Muscle layer of colon (tissue), 2 donors: Measurements from ENCODE around the gene ADAMTSL5.
A peak's percentile ranks its signal among the peaks of the same experiment; 100 is the strongest.

ENCODE experiments used
- H3K27ac ChIP-seq: one replicate; pipeline ENCODE4 v1.7.0; 2013; ENCODE audit warnings: low read depth, mild to moderate bottlenecking, low read length, moderate library complexity
- H3K27me3 ChIP-seq, 2 donors: one replicate each; pipeline ENCODE4 v1.7.0; 2013; ENCODE audit warnings: low read length in 2 of 2, mild to moderate bottlenecking in 2 of 2; ENCODE audit not compliant: insufficient read depth in 2 of 2, control insufficient read depth in 1 of 2
- H3K36me3 ChIP-seq: one replicate; pipeline ENCODE4 v1.7.0; 2013; ENCODE audit warnings: mild to moderate bottlenecking, low read length; ENCODE audit not compliant: insufficient read depth
- H3K4me1 ChIP-seq: one replicate; pipeline ENCODE4 v1.7.0; 2013; ENCODE audit warnings: mild to moderate bottlenecking, low read length; ENCODE audit not compliant: insufficient read depth
- H3K4me3 ChIP-seq, 2 donors: one replicate each; pipeline ENCODE4 v1.7.0; 2013; ENCODE audit warnings: low read length in 2 of 2, low read depth in 1 of 2, mild to moderate bottlenecking in 1 of 2, moderate library complexity in 1 of 2
- H3K9ac ChIP-seq: one replicate; pipeline ENCODE4 v1.7.0; 2013; ENCODE audit warnings: low read length
- H3K9me3 ChIP-seq: one replicate; pipeline ENCODE4 v1.7.0; 2013; ENCODE audit warnings: mild to moderate bottlenecking, low read length
- donor health status: abdominal sarcoma.
- donor health status: Adenocarcinoma of cecum.

ADAMTSL5 gene

GRCh38 chr19:1509602-1510441, 3.0 kb downstream of the ADAMTSL5 start:
- Histone ChIP-seq H3K9me3 (no peaks in the 10 kb centered on the region), H3K27ac (no peak overlapping the region), H3K36me3 (no peaks in the 10 kb centered on the region), H3K9ac (no peak overlapping the region), H3K4me3 (no peak overlapping the region), H3K4me1 (peaks cover 5% of the 10 kb centered on the region), H3K27me3 (peaks cover 0 to 62% of the 10 kb centered on the region in 2 donors)

DNA sequence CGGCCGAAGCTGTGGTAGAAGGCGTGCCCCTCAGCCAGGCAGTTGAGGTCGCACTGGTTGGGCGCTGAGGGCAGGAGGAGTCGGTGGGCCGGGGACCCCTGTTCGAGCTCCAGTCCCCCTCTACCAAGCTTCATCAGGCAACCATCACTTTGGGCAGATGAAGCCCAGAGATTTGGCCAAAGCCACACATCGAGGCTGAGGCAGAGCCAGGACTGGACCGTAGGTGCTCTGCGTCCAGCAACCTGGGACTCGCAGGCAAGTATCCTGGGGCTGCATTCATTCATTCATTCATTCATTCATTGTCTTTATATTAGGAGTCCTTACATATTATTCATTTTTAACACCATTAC, 4.3 kb downstream of the ADAMTSL5 start:
- Histone ChIP-seq H3K4me3 (no peak overlapping the region), H3K36me3 (no peaks in the 10 kb centered on the region), H3K27me3 (peaks cover 0 to 57% of the 10 kb centered on the region in 2 donors), H3K9me3 (no peaks in the 10 kb centered on the region), H3K9ac (no peak overlapping the region), H3K4me1 (peaks cover 5% of the 10 kb centered on the region), H3K27ac (no peak overlapping the region)

- peaks cover 5% of the 10 kb centered on the region for H3K4me1 ChIP-seq
- peak overlapping the region; percentile 31 to 68 for H3K4me3 ChIP-seq
- H3K9me3 ChIP-seq = no peaks in the 10 kb centered on the region
- peaks cover 0 to 59% of the 10 kb centered on the region in 2 donors for H3K27me3 ChIP-seq
- H3K27ac ChIP-seq = no peak overlapping the region
- H3K9ac ChIP-seq = no peak overlapping the region
- no peaks in the 10 kb centered on the region for H3K36me3 ChIP-seq
Measured at GRCh38 chr19:1507763-1508506, 4.9 kb downstream of the ADAMTSL5 start.

DNA sequence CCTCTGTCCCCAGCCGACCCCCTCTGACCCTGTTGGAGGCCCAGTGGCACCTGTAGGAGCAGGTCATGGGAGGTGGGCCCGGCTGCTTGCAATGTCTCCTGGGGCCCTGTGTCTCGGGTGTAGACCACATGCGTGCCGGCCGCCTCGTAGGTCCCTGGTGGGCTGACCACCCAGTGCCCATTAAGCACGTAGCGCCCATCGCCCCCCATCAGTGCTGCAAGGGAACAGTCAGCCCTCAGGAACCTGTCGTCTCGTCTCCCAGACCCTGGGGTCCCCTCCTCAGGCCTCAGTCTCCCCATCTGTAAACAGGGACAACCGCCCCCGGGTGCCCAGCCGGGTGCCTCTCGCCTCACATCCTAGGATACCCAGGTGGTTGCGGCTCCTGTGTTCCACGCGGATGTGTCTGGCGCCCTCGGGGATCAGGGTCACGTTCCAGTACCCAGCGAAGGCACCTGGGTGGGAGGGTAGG, 5.6 kb downstream of the ADAMTSL5 start:
- H3K27ac ChIP-seq = no peak overlapping the region
- H3K27me3 ChIP-seq = peaks cover 0 to 56% of the 10 kb centered on the region in 2 donors
- H3K4me3 ChIP-seq = peak overlapping the region; percentile 31 to 68
- no peaks in the 10 kb centered on the region for H3K36me3 ChIP-seq
- H3K9ac ChIP-seq = no peak overlapping the region
- H3K4me1 ChIP-seq = peaks cover 5% of the 10 kb centered on the region
- H3K9me3 ChIP-seq = no peaks in the 10 kb centered on the region

DNA sequence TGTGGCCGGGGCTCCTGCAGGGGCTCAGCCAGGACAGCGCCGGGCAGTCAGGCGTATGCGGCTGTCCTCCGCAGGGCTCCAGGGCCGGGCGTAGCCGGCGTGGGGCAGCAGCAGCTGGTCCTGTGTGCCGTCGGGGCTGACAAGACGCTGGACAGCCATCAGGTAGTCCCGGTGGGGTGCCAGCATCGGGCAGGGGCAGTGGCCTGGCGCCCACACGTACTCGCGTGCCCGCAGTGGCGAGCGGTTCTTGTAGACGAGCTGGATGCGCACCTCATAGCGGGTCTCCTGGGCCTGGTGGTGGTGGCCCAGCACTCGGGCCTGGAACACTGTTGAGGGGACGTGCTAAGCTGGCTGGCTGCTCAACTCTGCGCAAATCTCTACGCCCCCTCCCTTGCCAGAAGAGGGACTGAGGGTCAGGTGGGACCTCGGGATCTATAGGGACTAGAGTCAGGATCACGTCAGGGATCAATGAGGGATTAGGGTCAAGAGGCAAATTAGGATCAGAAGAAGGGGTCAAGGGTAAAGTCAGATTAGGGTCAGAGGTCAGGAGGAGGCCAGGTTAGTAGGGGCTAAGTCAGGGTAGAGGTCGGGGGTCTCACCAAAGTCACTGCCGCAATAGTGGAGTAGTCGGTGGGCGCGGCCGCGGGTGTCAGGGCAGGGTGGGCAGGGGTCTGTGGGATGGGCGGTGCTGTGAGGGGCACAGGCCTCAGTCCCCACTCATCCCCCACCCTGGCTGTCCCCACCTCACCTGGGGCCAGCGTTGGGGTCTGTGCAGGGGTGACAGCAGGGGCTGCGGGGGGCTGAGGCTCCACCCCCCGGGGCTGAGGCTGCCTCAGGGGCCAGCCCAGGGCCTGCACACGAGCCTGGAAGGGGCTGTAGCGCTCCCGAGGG, 6.6 kb downstream of the ADAMTSL5 start:
- Histone ChIP-seq H3K27ac (no peak overlapping the region), H3K9ac (no peak overlapping the region), H3K9me3 (no peaks in the 10 kb centered on the region), H3K4me3 (no peak overlapping the region), H3K27me3 (peaks cover 0 to 46% of the 10 kb centered on the region in 2 donors), H3K36me3 (no peaks in the 10 kb centered on the region), H3K4me1 (peaks cover 5% of the 10 kb centered on the region)

- Histone ChIP-seq H3K4me1 (peaks cover 5% of the 10 kb centered on the region), H3K9ac (no peak overlapping the region), H3K27me3 (peaks cover 0 to 34% of the 10 kb centered on the region in 2 donors), H3K4me3 (no peak overlapping the region), H3K9me3 (no peaks in the 10 kb centered on the region), H3K36me3 (no peaks in the 10 kb centered on the region), H3K27ac (no peak overlapping the region)
Measured at GRCh38 chr19:1505012-1505411, 7.8 kb downstream of the ADAMTSL5 start.

DNA sequence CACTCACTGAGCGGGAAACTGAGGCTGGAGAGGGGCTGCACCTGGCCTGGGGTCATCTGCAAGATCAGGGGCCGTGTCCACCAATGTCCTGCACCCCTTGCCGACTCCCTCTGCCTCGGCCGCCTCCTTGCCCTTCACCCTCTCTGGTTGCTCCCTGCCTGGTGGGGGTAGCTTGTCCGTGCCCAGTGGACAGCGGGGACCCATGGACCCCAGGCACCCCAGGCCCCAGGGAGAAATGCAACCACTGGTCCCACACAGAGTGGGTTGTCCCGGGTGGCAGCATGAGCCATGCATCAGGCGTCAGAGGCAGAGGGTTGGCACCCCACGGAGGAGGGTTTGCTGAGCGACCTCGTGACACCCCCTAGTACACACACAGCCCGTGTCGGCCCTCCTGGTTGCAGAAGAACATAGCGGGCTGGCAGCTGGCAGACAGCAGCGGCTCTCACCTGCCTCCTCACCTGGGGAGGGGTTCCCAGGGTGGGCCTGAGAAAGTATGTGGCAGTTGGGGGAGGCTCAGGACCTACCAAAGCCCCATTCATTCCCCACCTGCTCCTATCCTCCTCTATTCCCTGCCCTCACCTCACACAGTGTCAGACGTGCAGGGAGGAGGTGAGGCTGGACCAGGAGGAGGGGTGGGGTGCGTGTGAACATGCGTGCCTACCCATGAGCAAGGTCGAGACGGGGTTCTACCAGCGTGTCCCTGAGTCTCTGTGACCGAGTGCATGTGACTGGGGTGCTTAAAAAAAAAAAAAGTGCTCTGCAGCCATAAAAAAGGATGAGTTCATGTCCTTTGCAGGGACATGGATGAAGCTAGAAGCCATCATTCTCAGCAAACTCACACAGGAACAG, 8.7 kb downstream of the ADAMTSL5 start:
- Histone ChIP-seq H3K36me3 (no peaks in the 10 kb centered on the region), H3K9ac (no peak overlapping the region), H3K27ac (no peak overlapping the region), H3K9me3 (no peaks in the 10 kb centered on the region), H3K4me1 (peaks cover 5% of the 10 kb centered on the region), H3K27me3 (peaks cover 0 to 31% of the 10 kb centered on the region in 2 donors), H3K4me3 (no peak overlapping the region)

- Histone ChIP-seq H3K4me1 (peaks cover 5% of the 10 kb centered on the region), H3K4me3 (no peak overlapping the region), H3K36me3 (no peaks in the 10 kb centered on the region), H3K9me3 (no peaks in the 10 kb centered on the region), H3K9ac (no peak overlapping the region), H3K27me3 (peaks cover 0 to 31% of the 10 kb centered on the region in 2 donors), H3K27ac (no peak overlapping the region)
Measured at GRCh38 chr19:1503089-1503924, 9.5 kb downstream of the ADAMTSL5 start.

DNA sequence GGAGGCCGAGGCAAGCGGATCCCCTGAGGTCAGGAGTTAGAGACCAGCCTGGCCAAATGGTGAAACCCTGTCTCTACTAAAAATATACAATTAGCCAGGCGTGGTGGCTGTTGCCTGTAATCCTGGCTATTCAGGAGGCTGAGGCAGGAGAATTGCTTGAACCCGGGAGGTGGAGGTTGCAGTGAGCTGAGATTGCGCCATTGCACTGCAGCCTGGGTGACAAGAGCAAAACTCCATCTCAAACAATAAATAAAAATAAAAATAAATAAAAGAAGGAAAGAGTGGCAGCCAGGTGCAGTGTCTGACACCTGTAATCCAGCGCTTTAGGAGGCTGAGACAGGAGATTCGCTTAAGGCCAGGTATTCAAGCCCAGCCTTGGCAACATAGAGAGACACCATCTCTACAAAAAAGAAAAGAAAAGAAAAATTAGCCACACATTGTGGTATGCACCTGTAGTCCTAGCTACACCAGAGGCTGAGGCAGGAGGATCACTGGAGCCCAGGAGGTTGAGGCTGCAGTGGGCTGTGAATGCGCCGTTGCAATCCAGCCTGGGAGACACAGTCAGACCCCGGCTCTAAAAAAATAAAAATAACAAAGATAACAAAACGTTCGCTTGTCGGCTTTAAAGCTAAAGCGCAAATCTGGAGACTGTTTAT, 10.3 kb downstream of the ADAMTSL5 start:
- Histone ChIP-seq H3K27me3 (peaks cover 0 to 34% of the 10 kb centered on the region in 2 donors), H3K27ac (no peak overlapping the region), H3K9ac (no peak overlapping the region), H3K36me3 (no peaks in the 10 kb centered on the region), H3K4me3 (no peak overlapping the region), H3K4me1 (peaks cover 4% of the 10 kb centered on the region), H3K9me3 (no peaks in the 10 kb centered on the region)
